PC-3 (cell line): ENCODE data around the gene MKLN1.

ENCODE experiments used
- CTCF ChIP-seq: fragments of 300-600 bp; sonication (generic); conservative IDR thresholded peaks from 2 replicates; pipeline ENCODE4 v1.5.1; 2017; ENCODE audit warnings: antibody characterized with exemption, low read depth, mild to moderate bottlenecking, low read length
- EZH2 ChIP-seq: fragments of 300-600 bp; sonication (generic); IDR thresholded peaks from one replicate; pipeline ENCODE4 v1.6.1; 2017; ENCODE audit warnings: antibody characterized with exemption, mild to moderate bottlenecking, low read length; ENCODE audit not compliant: unreplicated experiment

- TF ChIP-seq CTCF, result no peak
- no peak for TF ChIP-seq EZH2
These were observed 196.4 kb downstream of the MKLN1 start for GRCh38 chr7:131524115-131524514.
